ENCODE measurements around the gene ZNF718.
"Not testable (repeated sequence)": the region's sequence is repeated elsewhere in the genome, so short reads cannot be mapped to it uniquely, and the experiment has no call there.

The ZNF718 gene

DNA sequence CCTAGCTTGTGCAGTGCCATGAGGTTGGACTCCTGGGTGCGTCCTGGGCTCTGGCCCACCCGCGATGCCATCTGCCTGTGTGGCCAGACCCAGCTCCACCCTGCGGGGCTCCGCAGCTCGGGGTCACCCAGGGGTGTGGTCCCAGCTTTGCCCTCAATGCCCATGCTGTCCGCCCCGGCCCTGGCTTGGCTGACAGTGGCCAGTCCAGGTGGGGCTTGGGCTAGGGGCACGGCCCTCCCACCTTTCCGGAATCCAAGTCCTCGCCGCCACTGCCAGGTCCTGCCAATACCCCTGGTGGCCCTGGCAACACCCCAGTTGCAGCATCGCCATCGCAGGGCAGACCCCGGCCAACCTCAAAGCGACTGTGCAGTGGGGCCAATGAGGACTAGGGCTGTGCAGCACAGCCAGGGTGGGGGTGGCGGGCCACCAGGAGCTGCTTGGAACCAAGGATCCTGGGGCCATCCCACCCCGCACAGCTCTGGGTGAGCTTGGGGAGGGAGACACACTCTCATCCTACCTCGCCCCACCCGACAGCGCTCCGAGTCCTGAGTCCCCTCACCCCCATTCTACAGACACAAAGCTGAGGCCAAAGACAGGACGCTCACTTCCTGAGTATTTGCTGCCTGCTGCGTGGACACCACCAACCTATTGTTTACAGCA lies 80.9 kb downstream of the ZNF718 start:
- no peak for TF ChIP-seq EZH2phosphoT487 (IDR thresholded peaks at IDR 0.05; ENCODE audit: borderline replicate concordance, low read length)
- TF ChIP-seq, protein P1, sequence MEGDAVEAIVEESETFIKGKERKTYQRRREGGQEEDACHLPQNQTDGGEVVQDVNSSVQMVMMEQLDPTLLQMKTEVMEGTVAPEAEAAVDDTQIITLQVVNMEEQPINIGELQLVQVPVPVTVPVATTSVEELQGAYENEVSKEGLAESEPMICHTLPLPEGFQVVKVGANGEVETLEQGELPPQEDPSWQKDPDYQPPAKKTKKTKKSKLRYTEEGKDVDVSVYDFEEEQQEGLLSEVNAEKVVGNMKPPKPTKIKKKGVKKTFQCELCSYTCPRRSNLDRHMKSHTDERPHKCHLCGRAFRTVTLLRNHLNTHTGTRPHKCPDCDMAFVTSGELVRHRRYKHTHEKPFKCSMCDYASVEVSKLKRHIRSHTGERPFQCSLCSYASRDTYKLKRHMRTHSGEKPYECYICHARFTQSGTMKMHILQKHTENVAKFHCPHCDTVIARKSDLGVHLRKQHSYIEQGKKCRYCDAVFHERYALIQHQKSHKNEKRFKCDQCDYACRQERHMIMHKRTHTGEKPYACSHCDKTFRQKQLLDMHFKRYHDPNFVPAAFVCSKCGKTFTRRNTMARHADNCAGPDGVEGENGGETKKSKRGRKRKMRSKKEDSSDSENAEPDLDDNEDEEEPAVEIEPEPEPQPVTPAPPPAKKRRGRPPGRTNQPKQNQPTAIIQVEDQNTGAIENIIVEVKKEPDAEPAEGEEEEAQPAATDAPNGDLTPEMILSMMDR (IDR thresholded peaks at IDR 0.05; ENCODE audit: low read depth, low read length, poor library complexity, severe bottlenecking) = no peak
- no peaks in the 10 kb centered on the region for H3K79me2 ChIP-seq (ENCODE audit: control insufficient read depth, low read length)
- no peak overlapping the region for H3K4me3 ChIP-seq (ENCODE audit: low read length)
- no peak overlapping the region for H3K27ac ChIP-seq (ENCODE audit: low read depth, low read length)
- no peaks in the 10 kb centered on the region for H3F3A ChIP-seq (ENCODE audit: control insufficient read depth, insufficient read depth)
- no peaks in the 10 kb centered on the region for H3K4me1 ChIP-seq (ENCODE audit: control insufficient read depth, low read length)
- H3K36me3 ChIP-seq (ENCODE audit: control insufficient read depth, low read length) = peaks cover 4% of the 10 kb centered on the region
- H3K9me2 ChIP-seq (replicated peaks; ENCODE audit: control insufficient read depth, low read length) = no peaks in the 10 kb centered on the region
- peaks cover 43% of the 10 kb centered on the region for H3K9me3 ChIP-seq (ENCODE audit: control insufficient read depth, insufficient read depth, low read length)
- no peaks in the 10 kb centered on the region for H3K27me3 ChIP-seq (ENCODE audit: control insufficient read depth, low read length)
- H3K4me2 ChIP-seq (ENCODE audit: low read length) = no peak overlapping the region
- H4K20me1 ChIP-seq (ENCODE audit: control insufficient read depth, insufficient read depth, low read depth, low read length) = no peaks in the 10 kb centered on the region

DNA sequence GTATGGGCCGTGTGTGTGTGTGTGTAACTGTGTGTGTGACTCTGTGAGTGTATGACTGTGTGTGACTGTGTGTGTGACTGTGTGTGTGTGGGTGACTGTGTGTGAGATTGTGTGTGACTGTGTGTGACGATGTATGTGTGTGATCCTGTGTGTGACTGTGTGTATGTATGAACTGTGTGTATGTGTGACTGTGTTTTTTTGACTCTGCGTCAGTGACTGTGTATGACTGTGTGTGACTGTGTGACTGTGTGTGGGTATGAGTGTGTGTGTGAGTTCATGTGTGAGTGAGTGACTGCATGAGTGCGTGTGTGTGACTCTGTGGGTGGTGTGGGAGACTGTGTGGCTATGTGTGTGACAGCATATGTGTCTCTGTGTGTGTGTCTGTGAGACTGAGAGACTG lies 81.8 kb downstream of the ZNF718 start:
- TF ChIP-seq, protein P1 (IDR thresholded peaks at IDR 0.05; ENCODE audit: low read depth, low read length, poor library complexity, severe bottlenecking) = no peak
- TF ChIP-seq EZH2phosphoT487 (IDR thresholded peaks at IDR 0.05; ENCODE audit: borderline replicate concordance, low read length) = no peak
- H3K27me3 ChIP-seq (ENCODE audit: control insufficient read depth, low read length) = no peaks in the 10 kb centered on the region
- H3K9me2 ChIP-seq (replicated peaks; ENCODE audit: control insufficient read depth, low read length) = no peaks in the 10 kb centered on the region
- no peaks in the 10 kb centered on the region for H3F3A ChIP-seq (ENCODE audit: control insufficient read depth, insufficient read depth)
- H3K27ac ChIP-seq (ENCODE audit: low read depth, low read length) = no peak overlapping the region
- H3K36me3 ChIP-seq (ENCODE audit: control insufficient read depth, low read length) = peaks cover 4% of the 10 kb centered on the region
- peaks cover 2% of the 10 kb centered on the region; the same call in 1 of the 2 replicates for H3K4me1 ChIP-seq (ENCODE audit: control insufficient read depth, low read length)
- no peak overlapping the region for H3K4me2 ChIP-seq (ENCODE audit: low read length)
- no peak overlapping the region for H3K4me3 ChIP-seq (ENCODE audit: low read length)
- no peaks in the 10 kb centered on the region for H3K79me2 ChIP-seq (ENCODE audit: control insufficient read depth, low read length)
- H4K20me1 ChIP-seq (ENCODE audit: control insufficient read depth, insufficient read depth, low read depth, low read length) = no peaks in the 10 kb centered on the region
- H3K9me3 ChIP-seq (ENCODE audit: control insufficient read depth, insufficient read depth, low read length) = peaks cover 44% of the 10 kb centered on the region

DNA sequence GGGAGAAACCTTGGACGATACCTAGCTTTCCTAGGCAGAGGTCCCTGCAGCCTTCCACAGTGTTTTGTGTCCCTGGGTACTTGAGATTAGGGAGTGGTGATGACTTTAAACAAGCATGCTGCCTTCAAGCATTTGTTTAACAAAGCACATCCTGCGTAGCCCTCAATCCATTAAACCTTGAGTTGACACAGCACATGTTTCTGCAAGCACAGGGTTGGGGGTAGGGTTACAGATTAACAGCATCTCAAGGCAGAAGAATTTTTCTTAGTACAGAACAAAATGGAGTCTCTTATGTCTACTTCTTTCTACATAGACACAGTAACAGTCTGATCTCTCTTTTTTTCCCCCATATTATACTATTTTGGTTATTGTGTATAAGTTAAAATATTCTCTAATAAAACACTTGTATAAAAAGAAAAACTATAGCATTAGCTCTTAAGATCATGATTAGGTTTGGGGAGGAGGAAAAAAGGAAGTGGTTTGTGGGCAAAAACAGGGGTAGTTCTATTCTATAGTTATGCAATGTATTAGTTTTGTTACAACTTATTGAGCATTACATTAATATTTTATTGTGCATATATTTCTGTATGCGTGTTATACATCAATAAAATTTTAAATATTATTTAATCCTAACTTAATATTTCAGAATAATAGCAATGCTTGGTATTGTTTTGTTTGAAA lies 84.3 kb downstream of the ZNF718 start:
- H3K36me3 ChIP-seq (ENCODE audit: control insufficient read depth, low read length); H3K4me1 ChIP-seq (ENCODE audit: control insufficient read depth, low read length); H4K20me1 ChIP-seq (ENCODE audit: control insufficient read depth, insufficient read depth, low read depth, low read length); H3K4me2 ChIP-seq (ENCODE audit: low read length); H3K27me3 ChIP-seq (ENCODE audit: control insufficient read depth, low read length); H3K27ac ChIP-seq (ENCODE audit: low read depth, low read length); H3F3A ChIP-seq (ENCODE audit: control insufficient read depth, insufficient read depth); H3K9me2 ChIP-seq (replicated peaks; ENCODE audit: control insufficient read depth, low read length); H3K79me2 ChIP-seq (ENCODE audit: control insufficient read depth, low read length); H3K4me3 ChIP-seq (ENCODE audit: low read length): not testable (repeated sequence)
- H3K9me3 ChIP-seq (ENCODE audit: control insufficient read depth, insufficient read depth, low read length) = peaks cover 42% of the 10 kb centered on the region; the same call in 1 of the 2 replicates

DNA sequence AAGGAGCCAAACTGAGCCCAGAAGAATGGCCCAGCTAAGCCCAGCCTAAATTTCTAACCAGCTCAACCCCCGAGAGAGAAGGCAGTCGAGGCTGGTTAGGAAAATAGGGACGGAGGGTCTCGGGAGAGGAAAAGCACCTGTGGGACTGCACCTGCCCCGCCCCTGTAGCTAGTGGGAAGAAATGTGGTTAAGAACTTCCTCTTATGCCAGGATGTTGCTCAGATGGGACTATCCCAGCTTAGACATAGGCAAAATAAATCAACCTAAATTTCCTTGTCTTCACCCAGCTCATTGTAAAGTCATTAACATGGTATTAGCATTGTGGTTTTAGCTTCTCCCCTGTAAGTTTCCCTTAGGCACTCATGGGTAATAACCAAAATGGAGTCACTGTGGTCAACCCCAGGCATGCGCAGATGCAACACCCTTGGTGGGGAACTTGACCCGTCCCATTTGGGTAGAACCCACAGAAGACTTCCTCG lies 86.8 kb downstream of the ZNF718 start:
- Histone ChIP-seq H3K27me3 (ENCODE audit: control insufficient read depth, low read length) (no peaks in the 10 kb centered on the region), H3K9me2 (replicated peaks; ENCODE audit: control insufficient read depth, low read length) (no peaks in the 10 kb centered on the region), H3F3A (ENCODE audit: control insufficient read depth, insufficient read depth) (no peaks in the 10 kb centered on the region), H4K20me1 (ENCODE audit: control insufficient read depth, insufficient read depth, low read depth, low read length) (no peaks in the 10 kb centered on the region), H3K4me3 (ENCODE audit: low read length) (no peak overlapping the region), H3K27ac (ENCODE audit: low read depth, low read length) (no peak overlapping the region), H3K4me2 (ENCODE audit: low read length) (no peak overlapping the region), H3K36me3 (ENCODE audit: control insufficient read depth, low read length) (no peaks in the 10 kb centered on the region), H3K4me1 (ENCODE audit: control insufficient read depth, low read length) (peaks cover 5% of the 10 kb centered on the region; the same call in 1 of the 2 replicates), H3K9me3 (ENCODE audit: control insufficient read depth, insufficient read depth, low read length) (peaks cover 28% of the 10 kb centered on the region; the same call in 1 of the 2 replicates), H3K79me2 (ENCODE audit: control insufficient read depth, low read length) (no peaks in the 10 kb centered on the region)
- TF ChIP-seq, protein P1 (IDR thresholded peaks at IDR 0.05; ENCODE audit: low read depth, low read length, poor library complexity, severe bottlenecking) = no peak
- TF ChIP-seq EZH2phosphoT487 (IDR thresholded peaks at IDR 0.05; ENCODE audit: borderline replicate concordance, low read length) = no peak

Measured in DOHH2 (cell line).